ENCODE measurements around the gene ANK3.

The ANK3 gene

GRCh38 chr10:60230892-60231291 lies 158.8 kb downstream of the ANK3 start:
- no peaks in the 10 kb centered on the region for H3K36me3 ChIP-seq
- no peaks in the 10 kb centered on the region for H3K9me3 ChIP-seq
- H3K27ac ChIP-seq, result no peak overlapping the region
- DNase-seq, result no peak
- H3K27me3 ChIP-seq, result no peaks in the 10 kb centered on the region
- H3K4me1 ChIP-seq, result no peaks in the 10 kb centered on the region
- intact Hi-C loops (cut with DNase I; ENCODE audit: low total_unique reads), result no loop called here
- no peak overlapping the region for H3K4me3 ChIP-seq
- TF ChIP-seq CTCF (IDR thresholded peaks at IDR 0.05), result no peak

GRCh38 chr10:60224066-60224705 lies 165.5 kb downstream of the ANK3 start:
- DNase-seq, result no peak
- H3K4me3 ChIP-seq, result no peak overlapping the region
- intact Hi-C loops (cut with DNase I; ENCODE audit: low total_unique reads), result no loop called here
- H3K36me3 ChIP-seq, result no peaks in the 10 kb centered on the region
- H3K27me3 ChIP-seq, result no peaks in the 10 kb centered on the region
- no peaks in the 10 kb centered on the region for H3K9me3 ChIP-seq
- H3K4me1 ChIP-seq, result no peaks in the 10 kb centered on the region
- TF ChIP-seq CTCF (IDR thresholded peaks at IDR 0.05), result no peak
- H3K27ac ChIP-seq, result no peak overlapping the region

- no peak for DNase-seq
- no peaks in the 10 kb centered on the region for H3K4me1 ChIP-seq
- TF ChIP-seq CTCF (IDR thresholded peaks at IDR 0.05), result no peak
- H3K9me3 ChIP-seq, result no peaks in the 10 kb centered on the region
- H3K27me3 ChIP-seq, result no peaks in the 10 kb centered on the region
- no peak overlapping the region for H3K4me3 ChIP-seq
- intact Hi-C loops (cut with DNase I; ENCODE audit: low total_unique reads), result no loop called here
- H3K27ac ChIP-seq, result no peak overlapping the region
- H3K36me3 ChIP-seq, result no peaks in the 10 kb centered on the region
Measured at GRCh38 chr10:60222047-60222446, 167.6 kb downstream of the ANK3 start.

- Histone ChIP-seq H3K4me1 (peaks cover 0 to 3% (median 0%) of the 10 kb centered on the region in 4 donors), H3K27me3 (no peaks in the 10 kb centered on the region), H3K36me3 (no peaks in the 10 kb centered on the region), H3K4me3 (no peak overlapping the region), H3K9me3 (no peaks in the 10 kb centered on the region), H3K27ac (no peak overlapping the region)
- no peak for DNase-seq
- no peak for TF ChIP-seq CTCF (IDR thresholded peaks at IDR 0.05)
- intact Hi-C loops (cut with DNase I; ENCODE audit: low total_unique reads), result loop anchor here (10.0 kb wide), 2 partner anchors 223 to 587 kb away; no protein-coding TSS in a partner anchor
Measured at GRCh38 chr10:60212195-60212594, 177.5 kb downstream of the ANK3 start.

- Histone ChIP-seq H3K4me1 (peaks cover 0 to 3% (median 0%) of the 10 kb centered on the region in 4 donors), H3K27ac (no peak overlapping the region), H3K9me3 (no peaks in the 10 kb centered on the region), H3K27me3 (no peaks in the 10 kb centered on the region), H3K4me3 (no peak overlapping the region), H3K36me3 (no peaks in the 10 kb centered on the region)
- no peak for TF ChIP-seq CTCF (IDR thresholded peaks at IDR 0.05)
- no peak for DNase-seq
- intact Hi-C loops (cut with DNase I; ENCODE audit: low total_unique reads), result loop anchor here (5.0 to 10.0 kb wide), 4 partner anchors 93 to 585 kb away; no protein-coding TSS in a partner anchor
Measured at GRCh38 chr10:60209874-60210570, 179.7 kb downstream of the ANK3 start.
